SHP77 (cell line): ENCODE measurements around the gene RALGPS1.

Experiments used
- DNase-seq, 2 experiments: peaks; one replicate each; lab custom pipeline; 2025; lab: John Stamatoyannopoulos, UW

The RALGPS1 gene

GRCh38 chr9:126914458-126915280 is at the start of gene RALGPS1:
TSS of gene RALGPS1 (plus strand) at chr9:126914782. CDS start at chr9:126962290, 47,508 bp downstream.
- peak; percentile 88 to 97 for DNase-seq

- DNase-seq, result no peak
Measured at GRCh38 chr9:126869368-126869767, 45.2 kb upstream of the RALGPS1 start.

- DNase-seq, result no peak
Measured at GRCh38 chr9:126872516-126872915, 42.1 kb upstream of the RALGPS1 start.

- DNase-seq, result peak; percentile 20 to 25
Measured at GRCh38 chr9:126874546-126875314, 39.9 kb upstream of the RALGPS1 start.

- DNase-seq, result no peak
Measured at GRCh38 chr9:126875756-126876510, 38.6 kb upstream of the RALGPS1 start.

DNA sequence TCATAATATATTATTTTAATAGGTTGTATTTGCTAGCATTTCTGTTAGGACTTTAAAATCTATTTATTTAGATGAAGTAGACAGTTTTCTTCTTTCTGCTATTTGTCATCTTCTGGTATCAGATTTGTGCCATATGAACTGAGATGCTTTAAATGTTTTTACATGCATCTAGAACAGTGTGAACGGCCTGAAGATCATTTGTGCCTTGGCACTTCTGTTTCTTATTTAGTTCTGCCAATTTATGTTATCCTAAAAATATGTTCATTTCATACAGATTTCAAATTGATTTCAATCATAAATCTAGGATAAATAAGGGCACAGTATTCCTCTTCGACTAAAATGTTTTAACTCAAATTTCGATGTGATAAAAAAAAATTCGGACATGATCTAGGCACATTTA is 38.1 kb upstream of the RALGPS1 start:
- no peak for DNase-seq

- no peak for DNase-seq
Measured at GRCh38 chr9:126877418-126877817, 37.2 kb upstream of the RALGPS1 start.

DNA sequence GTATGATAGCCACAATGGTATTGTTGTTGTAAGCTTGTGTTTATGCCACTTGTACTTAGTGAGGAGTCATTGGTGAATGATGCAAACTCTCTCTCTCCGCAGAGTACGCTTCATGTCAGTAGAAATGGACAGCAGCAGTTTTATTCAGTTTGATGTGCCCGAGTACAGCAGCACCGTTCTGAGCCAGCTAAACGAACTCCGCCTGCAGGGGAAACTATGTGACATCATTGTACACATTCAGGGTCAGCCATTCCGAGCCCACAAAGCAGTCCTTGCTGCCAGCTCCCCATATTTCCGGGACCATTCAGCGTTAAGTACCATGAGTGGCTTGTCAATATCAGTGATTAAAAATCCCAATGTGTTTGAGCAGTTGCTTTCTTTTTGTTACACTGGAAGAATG is 35.3 kb upstream of the RALGPS1 start:
- DNase-seq, result no peak

- no peak for DNase-seq
Measured at GRCh38 chr9:126880226-126880946, 34.2 kb upstream of the RALGPS1 start.

GRCh38 chr9:126880947-126881332 is 33.6 kb upstream of the RALGPS1 start:
- DNase-seq, result no peak

DNA sequence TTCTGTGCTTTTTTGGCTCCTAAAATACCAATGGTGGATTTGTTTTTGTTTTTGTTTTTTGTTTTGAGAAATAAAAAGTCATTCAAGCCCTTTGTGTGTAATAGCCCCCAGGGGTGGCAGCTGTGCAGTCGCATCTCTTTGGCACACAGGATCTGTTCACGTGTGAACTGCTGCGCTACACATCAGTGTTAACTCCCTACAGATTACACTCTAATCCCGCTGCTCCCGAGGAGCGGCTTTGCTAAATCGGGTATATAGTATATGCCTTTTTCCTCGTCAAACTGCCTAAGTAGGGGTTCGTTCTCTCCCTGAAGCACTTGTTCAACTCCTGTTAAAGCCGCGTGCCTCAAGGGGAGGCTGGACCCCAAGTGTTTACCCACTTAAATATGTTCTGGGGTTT is 31.8 kb upstream of the RALGPS1 start:
- no peak for DNase-seq

DNA sequence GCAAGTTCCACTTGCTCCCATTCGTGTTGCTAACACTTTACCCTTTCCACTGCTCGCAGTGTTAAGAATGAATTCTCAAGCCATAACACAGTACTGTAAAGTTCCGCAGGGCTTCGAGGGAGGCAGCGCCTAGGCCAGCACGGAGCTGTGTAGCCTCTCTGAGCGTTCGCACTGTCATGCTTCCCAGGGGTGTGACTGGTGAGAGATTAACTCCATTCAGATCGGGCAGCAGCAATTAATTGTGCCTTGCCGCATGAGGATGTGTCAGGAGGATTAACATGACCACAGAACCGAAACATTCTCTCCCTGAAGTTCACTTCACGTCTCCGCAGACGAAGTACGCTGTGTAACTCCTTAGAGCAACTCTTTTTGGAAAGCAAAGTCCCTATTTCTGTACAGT is 30.9 kb upstream of the RALGPS1 start:
- DNase-seq, result no peak

DNA sequence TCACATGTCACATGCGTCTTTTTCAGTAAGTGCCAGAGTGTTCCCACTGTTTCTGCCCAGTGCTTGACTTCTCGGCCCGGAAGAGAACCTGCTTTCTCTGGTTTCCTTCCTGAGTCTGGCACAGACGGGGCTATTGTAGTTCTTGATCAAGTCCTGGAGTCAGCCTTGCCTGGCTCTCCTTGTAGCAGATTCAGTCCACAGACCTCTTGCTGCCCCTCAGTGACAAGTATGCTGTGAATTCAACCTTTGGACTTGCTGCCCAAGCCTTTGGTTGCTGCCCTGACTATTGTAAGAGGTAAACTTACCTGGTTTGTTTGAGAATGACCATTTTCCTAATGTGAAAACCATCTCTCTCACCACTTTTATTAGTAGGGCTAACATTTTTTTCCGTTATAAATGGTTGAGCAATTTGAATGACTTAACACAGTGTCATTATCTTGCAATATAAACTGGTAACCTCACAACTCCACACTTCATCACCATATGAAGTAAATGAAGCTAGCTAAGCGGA is 29.4 kb upstream of the RALGPS1 start:
- DNase-seq, result no peak

DNA sequence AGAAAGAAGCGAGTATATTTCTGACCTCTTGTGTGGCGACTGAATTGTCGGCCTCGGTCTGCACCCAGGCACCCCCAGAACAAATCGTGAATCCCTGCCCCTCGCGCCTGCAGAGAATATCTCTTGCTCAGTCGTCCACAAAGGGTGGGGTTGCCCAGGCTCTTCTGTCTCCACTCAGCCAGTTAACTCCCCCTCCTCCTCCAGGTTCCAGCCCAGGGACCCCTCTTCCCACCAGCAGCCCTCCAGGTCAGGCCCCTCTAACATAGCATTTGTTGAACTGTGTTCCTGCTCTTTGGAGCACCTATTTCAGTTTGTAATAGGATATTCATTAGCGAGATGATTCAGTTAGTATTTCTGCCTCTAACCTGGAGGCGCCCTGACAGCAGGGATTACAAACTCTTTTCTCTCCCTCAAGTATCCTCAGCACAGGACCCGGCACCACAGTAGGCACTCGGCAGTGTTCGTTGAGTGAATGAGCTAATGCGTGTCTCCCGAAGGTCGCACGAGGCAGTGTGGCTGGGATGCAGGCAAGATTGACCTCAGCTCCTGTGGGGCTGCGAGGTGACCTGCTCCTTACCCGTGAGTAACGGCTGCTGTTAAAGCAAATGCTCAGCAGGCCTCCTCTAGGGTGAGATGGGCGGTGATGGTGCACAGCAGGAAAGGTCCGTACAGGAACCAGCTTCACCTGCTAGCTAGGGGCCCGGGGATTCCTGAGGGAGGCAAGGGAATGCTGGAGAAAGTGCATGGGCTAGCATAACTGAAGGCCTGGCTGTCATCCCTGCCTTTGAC is 28.4 kb upstream of the RALGPS1 start:
- DNase-seq, result no peak

GRCh38 chr9:126886897-126887296 is 27.7 kb upstream of the RALGPS1 start:
- no peak for DNase-seq

DNA sequence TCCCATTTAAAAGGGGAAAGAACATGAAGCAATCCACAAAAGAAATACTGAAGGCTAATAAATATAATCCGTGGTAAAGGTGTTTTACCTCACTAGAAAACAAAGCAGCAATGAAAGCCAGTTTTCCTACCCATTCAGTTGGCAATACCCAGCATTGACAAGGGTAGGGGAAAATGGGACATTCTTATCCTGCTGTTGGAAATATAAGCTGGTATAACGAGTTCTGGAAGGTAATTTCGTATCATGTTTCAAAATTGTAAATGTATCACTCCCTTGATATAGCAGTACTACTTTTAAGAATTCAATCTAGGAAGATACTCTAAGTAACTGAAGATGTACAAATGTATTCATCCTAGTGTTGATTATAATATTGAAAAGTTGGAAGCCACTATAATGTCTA is 22.9 kb upstream of the RALGPS1 start:
- no peak for DNase-seq

DNA sequence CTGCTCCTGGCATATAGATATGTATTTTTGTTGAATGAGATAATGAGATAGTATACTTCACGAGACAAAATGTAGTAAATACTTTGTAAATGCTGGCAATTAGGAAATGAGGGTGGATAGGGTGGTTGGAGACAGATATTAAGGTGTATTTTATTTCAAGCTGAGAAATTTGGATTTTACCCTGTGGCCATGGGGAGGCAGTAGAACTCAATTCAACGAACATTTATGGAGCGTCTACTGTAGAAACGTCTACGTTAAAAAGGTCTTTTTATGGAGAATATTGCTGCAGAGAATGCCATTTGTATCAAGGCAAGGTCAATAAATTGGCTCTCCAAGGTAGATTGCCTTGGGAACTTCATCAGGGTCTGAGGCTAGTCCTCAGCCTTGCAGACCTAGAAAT is 21.5 kb upstream of the RALGPS1 start:
- no peak for DNase-seq

DNA sequence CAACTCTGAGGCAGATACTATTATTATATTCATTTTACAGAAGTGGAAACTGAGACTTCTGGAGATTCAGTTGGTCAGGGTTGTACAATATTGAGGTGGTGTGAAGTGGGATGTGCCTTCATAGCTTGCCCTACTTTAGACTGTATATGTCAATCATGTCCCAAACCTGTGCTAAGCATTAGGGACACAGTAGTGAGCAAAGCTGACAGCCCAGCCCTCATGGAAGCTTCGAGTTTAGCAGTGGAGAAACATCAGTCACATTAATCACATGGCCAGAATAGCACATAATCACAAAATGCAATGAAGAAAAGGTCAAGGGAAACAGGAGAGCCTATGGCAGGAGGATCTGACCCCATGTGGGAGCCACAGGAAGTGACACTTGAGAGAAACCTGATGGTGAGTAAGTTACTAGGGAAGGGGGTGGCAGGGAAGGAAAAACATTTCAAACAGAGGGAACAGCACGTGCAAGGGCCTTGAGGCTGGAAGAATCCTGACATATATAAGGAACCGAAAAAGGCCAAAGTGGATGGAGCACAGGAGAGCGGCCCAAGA is 20.5 kb upstream of the RALGPS1 start:
- DNase-seq, result no peak

- DNase-seq, result no peak
Measured at GRCh38 chr9:126902210-126902609, 12.4 kb upstream of the RALGPS1 start.

- no peak for DNase-seq
Measured at GRCh38 chr9:126904586-126904985, 10.0 kb upstream of the RALGPS1 start.

- DNase-seq, result no peak
Measured at GRCh38 chr9:126906091-126906490, 8.5 kb upstream of the RALGPS1 start.
